Ishikawa (cell line): ENCODE data around the gene TRIM62.

Source experiments
- CEBPB ChIP-seq: IDR thresholded peaks from 2 replicates; pipeline ENCODE4 v1.6.1; 2012
- CREB1 ChIP-seq: IDR thresholded peaks from 2 replicates; pipeline ENCODE4 v1.6.1; 2012; ENCODE audit warnings: low read depth
- EGR1 ChIP-seq: IDR thresholded peaks from 2 replicates; pipeline ENCODE4 v1.6.1; 2012
- EP300 ChIP-seq: IDR thresholded peaks from 2 replicates; pipeline ENCODE4 v1.6.1; 2012; ENCODE audit warnings: borderline replicate concordance
- FOXM1 ChIP-seq: IDR thresholded peaks from 2 replicates; pipeline ENCODE4 v1.6.1; 2012; ENCODE audit warnings: low read depth, borderline replicate concordance
- MAX ChIP-seq: IDR thresholded peaks from 2 replicates; pipeline ENCODE4 v1.6.1; 2012
- NFIC ChIP-seq: IDR thresholded peaks from 2 replicates; pipeline ENCODE4 v1.6.1; 2012
- RAD21 ChIP-seq: IDR thresholded peaks from 2 replicates; pipeline ENCODE4 v1.6.1; 2012; ENCODE audit warnings: low read depth
- TAF1 ChIP-seq: IDR thresholded peaks from 2 replicates; pipeline ENCODE4 v1.6.1; 2012; ENCODE audit warnings: low read depth, mild to moderate bottlenecking
- TCF12 ChIP-seq: IDR thresholded peaks from 2 replicates; pipeline ENCODE4 v1.6.1; 2012; ENCODE audit warnings: low read depth
- TEAD4 ChIP-seq: IDR thresholded peaks from 2 replicates; pipeline ENCODE4 v1.6.1; 2012
- USF1 ChIP-seq: IDR thresholded peaks from 2 replicates; pipeline ENCODE4 v1.6.1; 2012
- YY1 ChIP-seq: IDR thresholded peaks from 2 replicates; pipeline ENCODE4 v1.6.1; 2012; ENCODE audit warnings: low read depth
- ZBTB7A ChIP-seq: IDR thresholded peaks from 2 replicates; pipeline ENCODE4 v1.6.1; 2012; ENCODE audit warnings: low read depth
- TF ChIP-seq, protein P1 (sequence below): IDR thresholded peaks from 2 replicates; pipeline ENCODE4 v1.6.1; 2012; ENCODE audit warnings: low read depth, mild to moderate bottlenecking

TRIM62 gene

DNA sequence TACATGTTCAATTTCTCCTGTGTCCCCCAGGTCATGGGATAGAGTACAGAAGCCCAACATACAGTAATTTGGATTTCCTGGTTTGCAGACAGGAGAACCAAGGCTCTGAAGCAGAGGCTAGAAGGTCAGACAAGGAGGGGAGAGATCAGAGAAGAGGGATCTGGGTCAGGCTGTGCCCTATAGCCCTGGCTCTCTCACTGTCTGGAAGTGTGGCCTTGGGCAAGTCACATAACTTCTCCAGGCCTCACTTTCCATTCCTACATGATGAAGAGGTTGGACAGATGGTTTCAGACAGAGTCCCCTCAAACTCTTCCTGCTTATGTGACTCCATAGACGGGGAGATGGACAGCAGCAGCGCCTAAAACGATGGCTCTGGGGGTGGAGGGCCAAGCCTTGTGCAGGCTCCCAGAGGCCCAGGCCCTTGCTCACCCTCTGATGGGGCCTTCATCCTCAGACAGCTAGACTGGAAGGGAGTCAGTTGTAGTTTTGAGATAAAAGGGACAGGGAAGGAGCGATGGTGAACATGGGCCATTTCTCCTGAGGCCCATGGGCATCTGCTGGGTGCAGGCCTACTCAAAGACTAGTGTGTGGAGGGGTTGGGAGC is 2.9 kb downstream of the TRIM62 start:
- TF ChIP-seq CEBPB = no peak
- TF ChIP-seq TEAD4 = no peak
- TF ChIP-seq NFIC = no peak
- TF ChIP-seq, protein P1, sequence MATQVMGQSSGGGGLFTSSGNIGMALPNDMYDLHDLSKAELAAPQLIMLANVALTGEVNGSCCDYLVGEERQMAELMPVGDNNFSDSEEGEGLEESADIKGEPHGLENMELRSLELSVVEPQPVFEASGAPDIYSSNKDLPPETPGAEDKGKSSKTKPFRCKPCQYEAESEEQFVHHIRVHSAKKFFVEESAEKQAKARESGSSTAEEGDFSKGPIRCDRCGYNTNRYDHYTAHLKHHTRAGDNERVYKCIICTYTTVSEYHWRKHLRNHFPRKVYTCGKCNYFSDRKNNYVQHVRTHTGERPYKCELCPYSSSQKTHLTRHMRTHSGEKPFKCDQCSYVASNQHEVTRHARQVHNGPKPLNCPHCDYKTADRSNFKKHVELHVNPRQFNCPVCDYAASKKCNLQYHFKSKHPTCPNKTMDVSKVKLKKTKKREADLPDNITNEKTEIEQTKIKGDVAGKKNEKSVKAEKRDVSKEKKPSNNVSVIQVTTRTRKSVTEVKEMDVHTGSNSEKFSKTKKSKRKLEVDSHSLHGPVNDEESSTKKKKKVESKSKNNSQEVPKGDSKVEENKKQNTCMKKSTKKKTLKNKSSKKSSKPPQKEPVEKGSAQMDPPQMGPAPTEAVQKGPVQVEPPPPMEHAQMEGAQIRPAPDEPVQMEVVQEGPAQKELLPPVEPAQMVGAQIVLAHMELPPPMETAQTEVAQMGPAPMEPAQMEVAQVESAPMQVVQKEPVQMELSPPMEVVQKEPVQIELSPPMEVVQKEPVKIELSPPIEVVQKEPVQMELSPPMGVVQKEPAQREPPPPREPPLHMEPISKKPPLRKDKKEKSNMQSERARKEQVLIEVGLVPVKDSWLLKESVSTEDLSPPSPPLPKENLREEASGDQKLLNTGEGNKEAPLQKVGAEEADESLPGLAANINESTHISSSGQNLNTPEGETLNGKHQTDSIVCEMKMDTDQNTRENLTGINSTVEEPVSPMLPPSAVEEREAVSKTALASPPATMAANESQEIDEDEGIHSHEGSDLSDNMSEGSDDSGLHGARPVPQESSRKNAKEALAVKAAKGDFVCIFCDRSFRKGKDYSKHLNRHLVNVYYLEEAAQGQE = no peak
- no peak for TF ChIP-seq TAF1
- TF ChIP-seq MAX = no peak
- TF ChIP-seq TCF12 = no peak
- no peak for TF ChIP-seq USF1
- TF ChIP-seq CREB1 = no peak
- TF ChIP-seq ZBTB7A = no peak
- no peak for TF ChIP-seq YY1
- TF ChIP-seq FOXM1 = no peak
- TF ChIP-seq RAD21 = no peak
- TF ChIP-seq EGR1 = no peak
- no peak for TF ChIP-seq EP300

- TF ChIP-seq TEAD4 = no peak
- no peak for TF ChIP-seq CEBPB
- no peak for TF ChIP-seq MAX
- no peak for TF ChIP-seq EP300
- TF ChIP-seq YY1 = no peak
- TF ChIP-seq EGR1 = no peak
- TF ChIP-seq, protein P1 = no peak
- TF ChIP-seq USF1 = no peak
- no peak for TF ChIP-seq NFIC
- no peak for TF ChIP-seq ZBTB7A
Observed at GRCh38 chr1:33177996-33178540, 3.8 kb downstream of the TRIM62 start.

- no peak for TF ChIP-seq CREB1
Observed at GRCh38 chr1:33176887-33177286, 5.0 kb downstream of the TRIM62 start.

DNA sequence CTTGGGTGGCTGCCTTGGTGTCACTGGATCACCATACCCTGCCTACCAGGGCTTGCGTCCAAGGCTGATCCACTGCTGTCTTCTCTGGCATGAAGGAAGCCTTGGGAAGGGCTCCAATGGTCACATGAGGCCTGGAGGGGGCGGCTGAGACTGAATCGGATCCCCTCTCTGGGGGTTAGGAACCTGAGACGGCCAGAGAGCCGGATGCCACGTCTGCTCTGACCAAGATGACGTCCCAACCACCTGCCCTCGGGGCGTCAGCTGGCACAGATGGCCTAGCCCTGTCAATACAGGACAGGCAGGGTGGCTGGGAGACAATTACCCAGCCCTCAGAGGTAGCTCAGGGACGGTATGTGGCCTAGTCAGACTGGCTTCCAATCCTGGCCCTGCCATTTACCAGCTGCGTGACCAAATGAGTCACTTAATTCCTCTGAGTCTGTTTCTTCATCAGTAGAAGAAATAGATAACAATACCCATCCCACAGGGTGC is 5.4 kb downstream of the TRIM62 start:
- no peak for TF ChIP-seq RAD21
- no peak for TF ChIP-seq MAX
- TF ChIP-seq TEAD4 = no peak
- TF ChIP-seq TCF12 = no peak
- TF ChIP-seq EGR1 = no peak
- TF ChIP-seq NFIC = no peak
- no peak for TF ChIP-seq CEBPB
- TF ChIP-seq TAF1 = no peak
- TF ChIP-seq USF1 = no peak
- TF ChIP-seq FOXM1 = no peak
- TF ChIP-seq ZBTB7A = no peak
- no peak for TF ChIP-seq EP300
- TF ChIP-seq, protein P1 = no peak
- TF ChIP-seq CREB1 = no peak
- TF ChIP-seq YY1 = no peak
